Measurements from ENCODE around the gene SPATA7. TPM values are rescaled to one million over a fixed set of nuclear protein-coding genes. Genes with fewer than 3 reads are reported as not detected.

The SPATA7 gene
- total and polyA plus RNA-seq, 9 of the 15 experiments (the other 6 are each of a cell fraction or from before 2014, with no cell fraction given) = 0.80 to 3.3 (median 2.5) TPM

GRCh38 chr14:88363644-88364043 is 21.8 kb upstream of the SPATA7 start (continued):
- TF ChIP-seq TBL1XR1 (IDR thresholded peaks at IDR 0.05; ENCODE audit: low read length in 2 of 2) (no peak), RAD21 (CRISPR knock-in tag; conservative IDR thresholded peaks at IDR 0.05 in 1 of 2, IDR thresholded peaks at IDR 0.05 in 1 of 2) (no peak), ZNF717 (CRISPR knock-in tag; IDR thresholded peaks at IDR 0.05) (no peak)

- Histone ChIP-seq H3K9ac (ENCODE audit: insufficient read depth in 1 of 2, low read depth in 2 of 2, low read length in 2 of 2) (no peak overlapping the region), H3K27me3 (ENCODE audit: control insufficient read depth in 2 of 2, insufficient read depth in 2 of 2, low read length in 2 of 2) (no peaks in the 10 kb centered on the region), H3K4me1 (replicated peaks in 1 of 2; ENCODE audit: control insufficient read depth in 2 of 2, insufficient read depth in 2 of 2, low read length in 2 of 2) (no peaks in the 10 kb centered on the region), H4K20me1 (replicated peaks; ENCODE audit: control insufficient read depth, insufficient read depth, low read length) (no peaks in the 10 kb centered on the region), H3K36me3 (ENCODE audit: control insufficient read depth, insufficient read depth, low read length) (no peaks in the 10 kb centered on the region), H3K9me1 (ENCODE audit: control insufficient read depth, insufficient read depth, low read length) (no peaks in the 10 kb centered on the region), H2AFZ (ENCODE audit: low read depth, low read length) (no peak overlapping the region), H3K4me2 (ENCODE audit: insufficient read depth, low read length) (no peak overlapping the region), H3K9me3 (replicated peaks; ENCODE audit: control insufficient read depth, insufficient read depth, low read depth, low read length) (no peaks in the 10 kb centered on the region), H3K27ac (ENCODE audit: extremely low read depth, low read depth, low read length) (no peak overlapping the region), H3K79me2 (ENCODE audit: control insufficient read depth, insufficient read depth, low read length) (no peaks in the 10 kb centered on the region), H3K4me3 (no peak overlapping the region)
- peak; percentile 77 for TF ChIP-seq TFE3 (CRISPR knock-in tag; IDR thresholded peaks at IDR 0.05)
- TF ChIP-seq ZNF239 (CRISPR knock-in tag; IDR thresholded peaks at IDR 0.05) = no peak
- no peak for TF ChIP-seq RB1 (IDR thresholded peaks at IDR 0.05; ENCODE audit: low read depth)
- TF ChIP-seq RAD51 (IDR thresholded peaks at IDR 0.05; ENCODE audit: borderline replicate concordance, low read depth) = peak; percentile 32; the same call in 1 of the 2 replicates
- FAIRE-seq = no peak
- POLR2A ChIA-PET = no interaction called here
- CTCF ChIA-PET (ENCODE audit: low intra/inter-chr PET ratio) = no interaction called here
- no peak for DNase-seq (ENCODE audit: extremely low read depth in 1 of 4, low spot score in 3 of 4)
- no TSS peak for BruUV-seq (replicated peaks)
- 0% methylated on average over 4 of the region's 4 CpGs for WGBS (ENCODE audit: insufficient coverage, low coverage, missing lambda C conversion rate)
- in situ Hi-C loops (cut with MboI) (no loop called here), intact Hi-C loops (cut with micrococcal nuclease) (no loop called here)
- no peak for ATAC-seq
Measured at GRCh38 chr14:88364710-88365413, 20.6 kb upstream of the SPATA7 start.
